HCT116 (cell line): Measurements from ENCODE around the gene WDR27.

Source experiments
- CBX3 ChIP-seq: IDR thresholded peaks from 2 replicates; pipeline ENCODE4 v1.6.1; 2012; ENCODE audit warnings: low read depth
- TCF7L2 ChIP-seq: IDR thresholded peaks from 2 replicates; pipeline ENCODE4 v1.7.0; 2011; ENCODE audit warnings: borderline replicate concordance, inconsistent platforms; ENCODE audit not compliant: insufficient read depth, insufficient read length; ENCODE audit errors: extremely low read depth
- YY1 ChIP-seq: IDR thresholded peaks from 2 replicates; pipeline ENCODE4 v1.6.1; 2011; ENCODE audit warnings: low read length, low read depth, moderate library complexity, mild to moderate bottlenecking; ENCODE audit not compliant: insufficient replicate concordance; ENCODE audit errors: extremely low read depth
- TF ChIP-seq, protein P1 (sequence below), 3 experiments: fragments of 200-600 bp in 1 of 3; sonication (generic) in 1 of 3; IDR thresholded peaks in 2 of 3; conservative IDR thresholded peaks in 1 of 3; 2 replicates each; pipeline ENCODE4 v1.5.1; 2012 to 2017; ENCODE audit warnings: low read depth in 2 of 3, low read length in 2 of 3, antibody characterized with exemption in 1 of 3, borderline replicate concordance in 1 of 3, control low read depth in 1 of 3, mild to moderate bottlenecking in 1 of 3, mixed read lengths in 1 of 3, mixed run types in 1 of 3, moderate library complexity in 1 of 3; ENCODE audit not compliant: insufficient read depth in 1 of 3
- TF ChIP-seq, protein P2 (sequence below): IDR thresholded peaks from 2 replicates; pipeline ENCODE4 v1.6.1; 2012; ENCODE audit warnings: low read depth

DNA sequence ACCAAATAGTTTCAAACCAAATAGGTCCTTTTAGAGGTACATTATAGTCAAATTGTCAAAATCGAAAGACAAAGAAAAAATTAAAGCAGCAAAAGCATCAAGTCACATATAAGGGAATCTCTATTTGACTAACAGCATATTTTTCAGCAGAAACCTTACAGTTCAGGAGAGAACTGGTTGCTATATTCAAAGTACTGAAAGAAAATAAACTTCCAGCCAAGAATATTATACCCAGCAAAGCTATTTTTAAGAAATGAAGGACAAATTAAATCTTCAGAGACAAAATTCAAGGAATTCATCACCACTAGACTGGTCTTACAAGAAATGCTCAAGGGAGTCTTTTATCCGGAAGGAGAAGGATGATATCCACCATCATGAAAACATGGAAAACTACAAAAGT is 16.0 kb downstream of the WDR27 start:
- no peak for TF ChIP-seq YY1
- TF ChIP-seq, protein P1, sequence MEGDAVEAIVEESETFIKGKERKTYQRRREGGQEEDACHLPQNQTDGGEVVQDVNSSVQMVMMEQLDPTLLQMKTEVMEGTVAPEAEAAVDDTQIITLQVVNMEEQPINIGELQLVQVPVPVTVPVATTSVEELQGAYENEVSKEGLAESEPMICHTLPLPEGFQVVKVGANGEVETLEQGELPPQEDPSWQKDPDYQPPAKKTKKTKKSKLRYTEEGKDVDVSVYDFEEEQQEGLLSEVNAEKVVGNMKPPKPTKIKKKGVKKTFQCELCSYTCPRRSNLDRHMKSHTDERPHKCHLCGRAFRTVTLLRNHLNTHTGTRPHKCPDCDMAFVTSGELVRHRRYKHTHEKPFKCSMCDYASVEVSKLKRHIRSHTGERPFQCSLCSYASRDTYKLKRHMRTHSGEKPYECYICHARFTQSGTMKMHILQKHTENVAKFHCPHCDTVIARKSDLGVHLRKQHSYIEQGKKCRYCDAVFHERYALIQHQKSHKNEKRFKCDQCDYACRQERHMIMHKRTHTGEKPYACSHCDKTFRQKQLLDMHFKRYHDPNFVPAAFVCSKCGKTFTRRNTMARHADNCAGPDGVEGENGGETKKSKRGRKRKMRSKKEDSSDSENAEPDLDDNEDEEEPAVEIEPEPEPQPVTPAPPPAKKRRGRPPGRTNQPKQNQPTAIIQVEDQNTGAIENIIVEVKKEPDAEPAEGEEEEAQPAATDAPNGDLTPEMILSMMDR (IDR thresholded peaks at IDR 0.05 in 2 of 3, conservative IDR thresholded peaks at IDR 0.05 in 1 of 3; ENCODE audit: borderline replicate concordance in 1 of 3, insufficient read depth in 1 of 3, low read depth in 2 of 3, low read length in 2 of 3), result no peak
- no peak for TF ChIP-seq TCF7L2
- no peak for TF ChIP-seq CBX3
- TF ChIP-seq, protein P2, sequence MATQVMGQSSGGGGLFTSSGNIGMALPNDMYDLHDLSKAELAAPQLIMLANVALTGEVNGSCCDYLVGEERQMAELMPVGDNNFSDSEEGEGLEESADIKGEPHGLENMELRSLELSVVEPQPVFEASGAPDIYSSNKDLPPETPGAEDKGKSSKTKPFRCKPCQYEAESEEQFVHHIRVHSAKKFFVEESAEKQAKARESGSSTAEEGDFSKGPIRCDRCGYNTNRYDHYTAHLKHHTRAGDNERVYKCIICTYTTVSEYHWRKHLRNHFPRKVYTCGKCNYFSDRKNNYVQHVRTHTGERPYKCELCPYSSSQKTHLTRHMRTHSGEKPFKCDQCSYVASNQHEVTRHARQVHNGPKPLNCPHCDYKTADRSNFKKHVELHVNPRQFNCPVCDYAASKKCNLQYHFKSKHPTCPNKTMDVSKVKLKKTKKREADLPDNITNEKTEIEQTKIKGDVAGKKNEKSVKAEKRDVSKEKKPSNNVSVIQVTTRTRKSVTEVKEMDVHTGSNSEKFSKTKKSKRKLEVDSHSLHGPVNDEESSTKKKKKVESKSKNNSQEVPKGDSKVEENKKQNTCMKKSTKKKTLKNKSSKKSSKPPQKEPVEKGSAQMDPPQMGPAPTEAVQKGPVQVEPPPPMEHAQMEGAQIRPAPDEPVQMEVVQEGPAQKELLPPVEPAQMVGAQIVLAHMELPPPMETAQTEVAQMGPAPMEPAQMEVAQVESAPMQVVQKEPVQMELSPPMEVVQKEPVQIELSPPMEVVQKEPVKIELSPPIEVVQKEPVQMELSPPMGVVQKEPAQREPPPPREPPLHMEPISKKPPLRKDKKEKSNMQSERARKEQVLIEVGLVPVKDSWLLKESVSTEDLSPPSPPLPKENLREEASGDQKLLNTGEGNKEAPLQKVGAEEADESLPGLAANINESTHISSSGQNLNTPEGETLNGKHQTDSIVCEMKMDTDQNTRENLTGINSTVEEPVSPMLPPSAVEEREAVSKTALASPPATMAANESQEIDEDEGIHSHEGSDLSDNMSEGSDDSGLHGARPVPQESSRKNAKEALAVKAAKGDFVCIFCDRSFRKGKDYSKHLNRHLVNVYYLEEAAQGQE, result no peak
